Esophagus muscularis mucosa (tissue), 3 donors: ENCODE data around the gene LCN15.

ENCODE experiments used
- POLR2A ChIP-seq: fragments of 450-650 bp; IDR thresholded peaks from one replicate; pipeline ENCODE4 v1.6.1; 2017; ENCODE audit warnings: antibody characterized with exemption, moderate library complexity, mild to moderate bottlenecking, low read depth
- TF ChIP-seq, protein P1 (sequence below), 3 experiments: fragments of 200-600 bp in 2 of 3; fragments of 450-650 bp in 1 of 3; sonication (generic) in 2 of 3; IDR thresholded peaks; one replicate each; pipeline ENCODE4 v1.5.1; 2017 to 2019; ENCODE audit warnings: antibody characterized with exemption in 3 of 3, mild to moderate bottlenecking in 2 of 3, moderate library complexity in 1 of 3

- no peak for TF ChIP-seq POLR2A
- TF ChIP-seq, protein P1, sequence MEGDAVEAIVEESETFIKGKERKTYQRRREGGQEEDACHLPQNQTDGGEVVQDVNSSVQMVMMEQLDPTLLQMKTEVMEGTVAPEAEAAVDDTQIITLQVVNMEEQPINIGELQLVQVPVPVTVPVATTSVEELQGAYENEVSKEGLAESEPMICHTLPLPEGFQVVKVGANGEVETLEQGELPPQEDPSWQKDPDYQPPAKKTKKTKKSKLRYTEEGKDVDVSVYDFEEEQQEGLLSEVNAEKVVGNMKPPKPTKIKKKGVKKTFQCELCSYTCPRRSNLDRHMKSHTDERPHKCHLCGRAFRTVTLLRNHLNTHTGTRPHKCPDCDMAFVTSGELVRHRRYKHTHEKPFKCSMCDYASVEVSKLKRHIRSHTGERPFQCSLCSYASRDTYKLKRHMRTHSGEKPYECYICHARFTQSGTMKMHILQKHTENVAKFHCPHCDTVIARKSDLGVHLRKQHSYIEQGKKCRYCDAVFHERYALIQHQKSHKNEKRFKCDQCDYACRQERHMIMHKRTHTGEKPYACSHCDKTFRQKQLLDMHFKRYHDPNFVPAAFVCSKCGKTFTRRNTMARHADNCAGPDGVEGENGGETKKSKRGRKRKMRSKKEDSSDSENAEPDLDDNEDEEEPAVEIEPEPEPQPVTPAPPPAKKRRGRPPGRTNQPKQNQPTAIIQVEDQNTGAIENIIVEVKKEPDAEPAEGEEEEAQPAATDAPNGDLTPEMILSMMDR (IDR thresholded peaks at IDR 0.05), result no peak
Measured at GRCh38 chr9:136717399-136717798, 46.9 kb downstream of the LCN15 start.
